Psoas muscle (tissue), 8 donors: ENCODE data around the gene CDRT15. TPM values are rescaled to one million over a fixed set of nuclear protein-coding genes. Genes with fewer than 3 reads are reported as not detected.

Experiments used
- ATAC-seq, 4 donors: fragments of 200-7000 bp; cut with Tn5 transposase; one replicate each; pipeline ENCODE4 v1.9.1; 2020; ENCODE audit warnings: moderate library complexity in 3 of 4, mild to moderate bottlenecking in 2 of 4
- DNase-seq, 2 donors: peaks; one replicate each; pipeline ENCODE4 v3.0.0-alpha.2; 2020
- H3K27ac ChIP-seq: fragments of 200-600 bp; one replicate; pipeline ENCODE4 v1.8.0; 2022
- H3K27me3 ChIP-seq, 3 donors: fragments of 200-600 bp in 1 of 3; one replicate each; pipeline versions ENCODE4 v1.6.1 to v1.8.0; 2013 to 2022; ENCODE audit warnings: low read length in 2 of 3, mild to moderate bottlenecking in 2 of 3, moderate library complexity in 1 of 3; ENCODE audit not compliant: insufficient read depth in 3 of 3
- H3K36me3 ChIP-seq, 2 donors: fragments of 200-600 bp in 1 of 2; one replicate each; pipeline versions ENCODE4 v1.6.1 to v1.8.0; 2013 to 2022; ENCODE audit warnings: low read depth in 1 of 2, mild to moderate bottlenecking in 1 of 2, moderate library complexity in 1 of 2; ENCODE audit not compliant: insufficient read depth in 1 of 2
- H3K4me1 ChIP-seq: fragments of 200-600 bp; one replicate; pipeline ENCODE4 v1.8.0; 2022
- H3K4me3 ChIP-seq: fragments of 200-600 bp; one replicate; pipeline ENCODE4 v1.8.0; 2022; ENCODE audit warnings: mild to moderate bottlenecking
- H3K9me3 ChIP-seq: fragments of 200-600 bp; one replicate; pipeline ENCODE4 v1.8.0; 2022
- WGBS, 3 donors: extraction: QIAGEN DNeasy Blood & Tissue Kit; methylation state at CpG; one replicate each; pipeline versions ENCODE4 v1.1.6 to v1.1.7; 2013; 5-methylcytosine and 5-hydroxymethylcytosine counted together
- intact Hi-C, 2 donors: fragments of 100-400 bp; cut with DNase I; formaldehyde crosslinking; loops; one replicate each; pipeline versions ENCODE4 v1.11.0 to v1.14.2; 2022
- polyA plus RNA-seq, 3 donors: library from polyadenylated mRNA; stranded (reverse); fragments of 200-250 nt; gene quantifications; one replicate each; pipeline ENCODE4 v1.2.3, GENCODE V29; 2013
- total RNA-seq, 4 donors: library from RNA; stranded (reverse); fragmentation: NEBNext Ultra II Directional in 2 of 4; extraction: Animal tissue kit (Norgen Biotek cat#: 25700) in 2 of 4; gene quantifications; one replicate each; pipeline versions ENCODE4 v1.2.1 to v1.2.4, GENCODE V29; 2021 to 2023
- TF ChIP-seq, protein P1 (sequence below): fragments of 200-600 bp; IDR thresholded peaks from one replicate; pipeline ENCODE4 v1.8.0; 2022; ENCODE audit warnings: antibody characterized with exemption
- donor health status: healthy with polysubstance abuse.
- donor health status: DM: no; HTN: no; CAD: no; lungs with moderate emphysema.
- donor health status: Bipolar disorder and iron deficiency.
- donor health status: healthy.
- donor health status: DM: yes; HTN: yes; CAD: no.
- donor health status: DM: no; HTN: no; CAD: no.
- donor health status: DM: no; HTN: no; CAD: no.
- donor health status: DM: yes; HTN: yes; CAD: no.

CDRT15 gene
- total and polyA plus RNA-seq, 7 donors = not detected

GRCh38 chr17:14201988-14202380 lies 34.7 kb downstream of the CDRT15 start:
- Histone ChIP-seq H3K4me1 (peaks cover 9% of the 10 kb centered on the region), H3K27me3 (no peaks in the 10 kb centered on the region), H3K27ac (no peak overlapping the region), H3K9me3 (no peaks in the 10 kb centered on the region), H3K4me3 (no peak overlapping the region), H3K36me3 (peaks cover 0 to 6% of the 10 kb centered on the region in 2 donors)
- DNase-seq (no peak), ATAC-seq (no peak)
- TF ChIP-seq, protein P1, sequence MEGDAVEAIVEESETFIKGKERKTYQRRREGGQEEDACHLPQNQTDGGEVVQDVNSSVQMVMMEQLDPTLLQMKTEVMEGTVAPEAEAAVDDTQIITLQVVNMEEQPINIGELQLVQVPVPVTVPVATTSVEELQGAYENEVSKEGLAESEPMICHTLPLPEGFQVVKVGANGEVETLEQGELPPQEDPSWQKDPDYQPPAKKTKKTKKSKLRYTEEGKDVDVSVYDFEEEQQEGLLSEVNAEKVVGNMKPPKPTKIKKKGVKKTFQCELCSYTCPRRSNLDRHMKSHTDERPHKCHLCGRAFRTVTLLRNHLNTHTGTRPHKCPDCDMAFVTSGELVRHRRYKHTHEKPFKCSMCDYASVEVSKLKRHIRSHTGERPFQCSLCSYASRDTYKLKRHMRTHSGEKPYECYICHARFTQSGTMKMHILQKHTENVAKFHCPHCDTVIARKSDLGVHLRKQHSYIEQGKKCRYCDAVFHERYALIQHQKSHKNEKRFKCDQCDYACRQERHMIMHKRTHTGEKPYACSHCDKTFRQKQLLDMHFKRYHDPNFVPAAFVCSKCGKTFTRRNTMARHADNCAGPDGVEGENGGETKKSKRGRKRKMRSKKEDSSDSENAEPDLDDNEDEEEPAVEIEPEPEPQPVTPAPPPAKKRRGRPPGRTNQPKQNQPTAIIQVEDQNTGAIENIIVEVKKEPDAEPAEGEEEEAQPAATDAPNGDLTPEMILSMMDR = no peak
- intact Hi-C loops = no loop called here
- 94 to 99% (median 96%) methylated on average over 4 of the region's 4 CpGs for WGBS, 3 donors

DNA sequence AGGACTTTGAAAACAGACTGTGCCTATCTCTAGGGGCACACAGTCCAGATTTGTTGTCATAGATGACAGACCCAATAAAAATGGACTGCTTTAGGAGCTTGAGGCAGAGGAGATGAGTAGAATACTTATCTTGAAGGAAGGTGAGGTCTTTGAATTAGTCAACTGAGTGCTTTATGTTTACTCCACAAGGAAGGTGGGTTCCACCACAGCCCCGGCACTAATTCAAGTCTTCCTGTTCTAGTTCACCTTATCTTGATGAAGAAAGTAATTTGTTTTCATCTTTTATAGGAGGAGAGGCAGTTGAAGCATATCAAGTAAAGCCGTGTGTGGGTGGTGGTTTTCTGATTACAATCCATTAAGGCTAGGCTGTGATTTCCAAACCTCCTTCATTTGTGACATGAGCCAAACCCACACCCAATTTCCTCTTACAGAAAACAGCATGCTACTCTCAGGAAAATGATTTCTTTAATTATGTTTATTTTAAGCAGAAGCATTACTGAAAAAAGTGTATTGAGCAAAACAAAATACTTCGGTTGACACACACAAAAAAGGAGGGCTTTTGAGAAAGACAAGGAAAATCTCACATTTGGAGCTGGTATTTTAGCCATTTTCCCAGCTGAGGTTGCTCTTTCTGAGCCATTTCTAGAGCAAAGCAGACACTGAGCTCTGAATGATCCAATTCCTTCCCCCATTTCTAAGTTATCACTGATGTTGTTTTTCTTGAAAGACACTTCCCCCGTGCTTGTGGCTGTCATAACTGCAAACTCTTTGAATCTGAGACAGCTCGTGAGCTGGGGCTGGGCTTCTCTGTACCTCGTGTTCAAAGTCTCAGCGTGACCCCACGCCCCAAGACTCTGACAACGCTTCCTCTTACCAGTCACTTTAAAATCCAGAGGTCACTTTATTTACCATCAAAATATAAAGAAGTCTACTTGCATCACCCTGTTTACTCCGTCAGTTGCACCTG lies 35.4 kb downstream of the CDRT15 start:
- Histone ChIP-seq H3K27me3 (no peaks in the 10 kb centered on the region), H3K27ac (no peak overlapping the region), H3K9me3 (no peaks in the 10 kb centered on the region), H3K4me3 (no peak overlapping the region), H3K4me1 (peaks cover 9% of the 10 kb centered on the region), H3K36me3 (peaks cover 0 to 4% of the 10 kb centered on the region in 2 donors)
- ATAC-seq (no peak), DNase-seq (no peak)
- intact Hi-C loops = no loop called here
- TF ChIP-seq, protein P1 = no peak
- WGBS, 3 donors = 67 to 71% (median 67%) methylated on average over 10 of the region's 10 CpGs

DNA sequence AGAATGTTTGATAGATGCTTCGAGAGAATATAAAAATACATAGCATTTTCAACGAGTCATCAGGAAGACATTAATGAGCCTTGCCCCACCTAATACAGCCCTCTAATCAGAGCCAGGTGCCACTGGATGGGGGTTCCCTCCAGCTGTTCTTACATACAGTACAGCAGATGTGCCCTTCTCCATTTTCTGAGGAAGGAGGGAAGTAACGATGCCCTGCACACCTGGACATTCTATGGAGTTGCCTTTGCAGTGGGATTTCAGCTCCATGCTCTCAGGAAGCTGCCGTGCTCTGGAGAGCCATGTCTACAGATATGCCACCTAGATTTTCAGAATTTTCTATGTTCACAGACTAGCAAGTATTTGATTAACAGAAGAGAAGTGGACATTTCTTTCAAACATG lies 36.3 kb downstream of the CDRT15 start:
- intact Hi-C loops = no loop called here
- TF ChIP-seq, protein P1 = no peak
- DNase-seq = no peak
- H3K4me3 ChIP-seq = no peak overlapping the region
- peaks cover 3% of the 10 kb centered on the region for H3K4me1 ChIP-seq
- H3K9me3 ChIP-seq = no peaks in the 10 kb centered on the region
- H3K36me3 ChIP-seq = peaks cover 0 to 4% of the 10 kb centered on the region in 2 donors
- 78 to 81% (median 79%) methylated on average over 4 of the region's 4 CpGs for WGBS, 3 donors
- no peaks in the 10 kb centered on the region for H3K27me3 ChIP-seq
- ATAC-seq = no peak
- H3K27ac ChIP-seq = no peak overlapping the region

- Histone ChIP-seq H3K4me1 (peaks cover 3% of the 10 kb centered on the region), H3K27me3 (no peaks in the 10 kb centered on the region), H3K4me3 (no peak overlapping the region), H3K9me3 (no peaks in the 10 kb centered on the region), H3K36me3 (peaks cover 0 to 4% of the 10 kb centered on the region in 2 donors), H3K27ac (no peak overlapping the region)
- TF ChIP-seq, protein P1 = no peak
- WGBS, 3 donors = 96 to 99% (median 98%) methylated on average over 5 of the region's 5 CpGs
- DNase-seq (no peak), ATAC-seq (no peak)
- intact Hi-C loops = no loop called here
These were observed 37.1 kb downstream of the CDRT15 start for GRCh38 chr17:14199601-14200000.
